Astrocyte of the cerebellum (primary cell): ENCODE data around the gene BTBD16.

Source experiments
- DNase-seq: peaks from one replicate; pipeline ENCODE4 v3.0.0-alpha.2; 2011; ENCODE audit warnings: low read depth
- H3K4me3 ChIP-seq: 2 replicates; pipeline ENCODE4 v1.5.1; 2011; ENCODE audit warnings: mild to moderate bottlenecking, low read depth, low read length, moderate library complexity
- in situ Hi-C: cut with HindIII; loops from 2 replicates; pipeline ENCODE4 v1.10.0; 2017; ENCODE audit warnings: low sequenced_read_pairs
- TF ChIP-seq, protein P1 (sequence below): IDR thresholded peaks from 2 replicates; pipeline ENCODE4 v1.5.1; 2012; ENCODE audit warnings: low read length, low read depth, moderate library complexity, mild to moderate bottlenecking; ENCODE audit errors: missing control alignments

BTBD16 gene

GRCh38 chr10:122387572-122387971 lies 116.5 kb downstream of the BTBD16 start:
- in situ Hi-C loops, result no loop called here
- TF ChIP-seq, protein P1, sequence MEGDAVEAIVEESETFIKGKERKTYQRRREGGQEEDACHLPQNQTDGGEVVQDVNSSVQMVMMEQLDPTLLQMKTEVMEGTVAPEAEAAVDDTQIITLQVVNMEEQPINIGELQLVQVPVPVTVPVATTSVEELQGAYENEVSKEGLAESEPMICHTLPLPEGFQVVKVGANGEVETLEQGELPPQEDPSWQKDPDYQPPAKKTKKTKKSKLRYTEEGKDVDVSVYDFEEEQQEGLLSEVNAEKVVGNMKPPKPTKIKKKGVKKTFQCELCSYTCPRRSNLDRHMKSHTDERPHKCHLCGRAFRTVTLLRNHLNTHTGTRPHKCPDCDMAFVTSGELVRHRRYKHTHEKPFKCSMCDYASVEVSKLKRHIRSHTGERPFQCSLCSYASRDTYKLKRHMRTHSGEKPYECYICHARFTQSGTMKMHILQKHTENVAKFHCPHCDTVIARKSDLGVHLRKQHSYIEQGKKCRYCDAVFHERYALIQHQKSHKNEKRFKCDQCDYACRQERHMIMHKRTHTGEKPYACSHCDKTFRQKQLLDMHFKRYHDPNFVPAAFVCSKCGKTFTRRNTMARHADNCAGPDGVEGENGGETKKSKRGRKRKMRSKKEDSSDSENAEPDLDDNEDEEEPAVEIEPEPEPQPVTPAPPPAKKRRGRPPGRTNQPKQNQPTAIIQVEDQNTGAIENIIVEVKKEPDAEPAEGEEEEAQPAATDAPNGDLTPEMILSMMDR, result no peak
- no peak for DNase-seq
- no peak overlapping the region for H3K4me3 ChIP-seq
